Psoas muscle (tissue), 8 donors: ENCODE results near the gene AGFG2. TPM values are rescaled to one million over a fixed set of nuclear protein-coding genes. Genes with fewer than 3 reads are reported as not detected.
"Not testable (repeated sequence)": the region's sequence is repeated elsewhere in the genome, so short reads cannot be mapped to it uniquely, and the experiment has no call there.

Experiments used
- ATAC-seq, 4 donors: fragments of 200-7000 bp; cut with Tn5 transposase; one replicate each; pipeline ENCODE4 v1.9.1; 2020; ENCODE audit warnings: moderate library complexity in 3 of 4, mild to moderate bottlenecking in 2 of 4
- DNase-seq, 2 donors: peaks; one replicate each; pipeline ENCODE4 v3.0.0-alpha.2; 2020
- H3K27ac ChIP-seq: fragments of 200-600 bp; one replicate; pipeline ENCODE4 v1.8.0; 2022
- H3K27me3 ChIP-seq, 3 donors: fragments of 200-600 bp in 1 of 3; one replicate each; pipeline versions ENCODE4 v1.6.1 to v1.8.0; 2013 to 2022; ENCODE audit warnings: low read length in 2 of 3, mild to moderate bottlenecking in 2 of 3, moderate library complexity in 1 of 3; ENCODE audit not compliant: insufficient read depth in 3 of 3
- H3K36me3 ChIP-seq, 2 donors: fragments of 200-600 bp in 1 of 2; one replicate each; pipeline versions ENCODE4 v1.6.1 to v1.8.0; 2013 to 2022; ENCODE audit warnings: low read depth in 1 of 2, mild to moderate bottlenecking in 1 of 2, moderate library complexity in 1 of 2; ENCODE audit not compliant: insufficient read depth in 1 of 2
- H3K4me1 ChIP-seq: fragments of 200-600 bp; one replicate; pipeline ENCODE4 v1.8.0; 2022
- H3K4me3 ChIP-seq: fragments of 200-600 bp; one replicate; pipeline ENCODE4 v1.8.0; 2022; ENCODE audit warnings: mild to moderate bottlenecking
- H3K9me3 ChIP-seq: fragments of 200-600 bp; one replicate; pipeline ENCODE4 v1.8.0; 2022
- WGBS, 3 donors: extraction: QIAGEN DNeasy Blood & Tissue Kit; methylation state at CpG; one replicate each; pipeline versions ENCODE4 v1.1.6 to v1.1.7; 2013; 5-methylcytosine and 5-hydroxymethylcytosine counted together
- intact Hi-C, 2 donors: fragments of 100-400 bp; cut with DNase I; formaldehyde crosslinking; loops; one replicate each; pipeline versions ENCODE4 v1.11.0 to v1.14.2; 2022
- polyA plus RNA-seq, 3 donors: library from polyadenylated mRNA; stranded (reverse); fragments of 200-250 nt; gene quantifications; one replicate each; pipeline ENCODE4 v1.2.3, GENCODE V29; 2013
- total RNA-seq, 4 donors: library from RNA; stranded (reverse); fragmentation: NEBNext Ultra II Directional in 2 of 4; extraction: Animal tissue kit (Norgen Biotek cat#: 25700) in 2 of 4; gene quantifications; one replicate each; pipeline versions ENCODE4 v1.2.1 to v1.2.4, GENCODE V29; 2021 to 2023
- TF ChIP-seq, protein P1 (sequence below): fragments of 200-600 bp; IDR thresholded peaks from one replicate; pipeline ENCODE4 v1.8.0; 2022; ENCODE audit warnings: antibody characterized with exemption
- donor health status: healthy with polysubstance abuse.
- donor health status: DM: no; HTN: no; CAD: no; lungs with moderate emphysema.
- donor health status: Bipolar disorder and iron deficiency.
- donor health status: healthy.
- donor health status: DM: yes; HTN: yes; CAD: no.
- donor health status: DM: no; HTN: no; CAD: no.
- donor health status: DM: no; HTN: no; CAD: no.
- donor health status: DM: yes; HTN: yes; CAD: no.

Gene AGFG2
- total and polyA plus RNA-seq, 7 donors, result 4.8 to 14.7 (median 8.8) TPM

DNA sequence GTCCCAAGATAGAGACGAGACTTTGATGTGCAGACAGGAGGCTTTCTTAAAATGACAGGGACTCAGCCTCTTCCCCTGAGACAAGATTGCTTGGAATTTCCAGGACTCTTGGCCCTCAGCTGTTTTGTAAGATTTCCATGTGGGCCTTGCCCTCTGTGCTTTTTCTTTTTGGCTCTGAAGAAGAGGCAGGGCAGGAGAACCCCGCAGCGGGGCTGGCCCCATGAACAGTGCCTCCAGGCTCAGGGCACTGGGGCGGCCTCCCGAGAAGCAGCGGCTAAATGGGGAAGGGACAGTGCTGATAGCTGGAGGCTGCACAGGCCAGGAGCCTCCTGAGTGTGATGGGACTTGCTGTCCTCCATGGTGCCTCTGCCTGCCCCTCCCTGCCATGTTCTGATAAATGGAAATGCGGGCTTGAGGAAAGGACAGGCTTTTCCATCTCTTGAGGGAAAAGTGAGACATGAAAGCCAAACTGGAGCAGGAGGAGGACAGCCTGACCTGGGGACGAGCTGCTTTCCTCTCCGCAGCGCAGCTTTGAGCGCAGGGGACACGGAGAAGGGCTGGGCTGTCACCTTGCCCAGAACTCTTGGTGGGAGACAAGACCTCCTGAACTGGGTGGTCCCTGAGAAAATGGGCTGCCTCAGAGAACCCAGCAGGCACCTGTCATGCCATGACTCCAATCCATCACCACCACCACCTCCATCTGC is 22.6 kb downstream of the AGFG2 start:
- 93 to 96% (median 96%) methylated on average over 12 of the region's 12 CpGs for WGBS, 3 donors
- H3K36me3 ChIP-seq, result peaks cover 0 to 5% of the 10 kb centered on the region in 2 donors
- no peaks in the 10 kb centered on the region for H3K27me3 ChIP-seq
- no peak overlapping the region for H3K27ac ChIP-seq
- no peak overlapping the region for H3K4me3 ChIP-seq
- ATAC-seq (no peak), DNase-seq (no peak)
- intact Hi-C loops, result loop anchor here in 1 of 2 donors (5.0 kb wide), 1 partner anchor 94 kb away; no protein-coding TSS in a partner anchor
- H3K4me1 ChIP-seq, result no peaks in the 10 kb centered on the region
- no peaks in the 10 kb centered on the region for H3K9me3 ChIP-seq
- TF ChIP-seq, protein P1, sequence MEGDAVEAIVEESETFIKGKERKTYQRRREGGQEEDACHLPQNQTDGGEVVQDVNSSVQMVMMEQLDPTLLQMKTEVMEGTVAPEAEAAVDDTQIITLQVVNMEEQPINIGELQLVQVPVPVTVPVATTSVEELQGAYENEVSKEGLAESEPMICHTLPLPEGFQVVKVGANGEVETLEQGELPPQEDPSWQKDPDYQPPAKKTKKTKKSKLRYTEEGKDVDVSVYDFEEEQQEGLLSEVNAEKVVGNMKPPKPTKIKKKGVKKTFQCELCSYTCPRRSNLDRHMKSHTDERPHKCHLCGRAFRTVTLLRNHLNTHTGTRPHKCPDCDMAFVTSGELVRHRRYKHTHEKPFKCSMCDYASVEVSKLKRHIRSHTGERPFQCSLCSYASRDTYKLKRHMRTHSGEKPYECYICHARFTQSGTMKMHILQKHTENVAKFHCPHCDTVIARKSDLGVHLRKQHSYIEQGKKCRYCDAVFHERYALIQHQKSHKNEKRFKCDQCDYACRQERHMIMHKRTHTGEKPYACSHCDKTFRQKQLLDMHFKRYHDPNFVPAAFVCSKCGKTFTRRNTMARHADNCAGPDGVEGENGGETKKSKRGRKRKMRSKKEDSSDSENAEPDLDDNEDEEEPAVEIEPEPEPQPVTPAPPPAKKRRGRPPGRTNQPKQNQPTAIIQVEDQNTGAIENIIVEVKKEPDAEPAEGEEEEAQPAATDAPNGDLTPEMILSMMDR, result no peak

DNA sequence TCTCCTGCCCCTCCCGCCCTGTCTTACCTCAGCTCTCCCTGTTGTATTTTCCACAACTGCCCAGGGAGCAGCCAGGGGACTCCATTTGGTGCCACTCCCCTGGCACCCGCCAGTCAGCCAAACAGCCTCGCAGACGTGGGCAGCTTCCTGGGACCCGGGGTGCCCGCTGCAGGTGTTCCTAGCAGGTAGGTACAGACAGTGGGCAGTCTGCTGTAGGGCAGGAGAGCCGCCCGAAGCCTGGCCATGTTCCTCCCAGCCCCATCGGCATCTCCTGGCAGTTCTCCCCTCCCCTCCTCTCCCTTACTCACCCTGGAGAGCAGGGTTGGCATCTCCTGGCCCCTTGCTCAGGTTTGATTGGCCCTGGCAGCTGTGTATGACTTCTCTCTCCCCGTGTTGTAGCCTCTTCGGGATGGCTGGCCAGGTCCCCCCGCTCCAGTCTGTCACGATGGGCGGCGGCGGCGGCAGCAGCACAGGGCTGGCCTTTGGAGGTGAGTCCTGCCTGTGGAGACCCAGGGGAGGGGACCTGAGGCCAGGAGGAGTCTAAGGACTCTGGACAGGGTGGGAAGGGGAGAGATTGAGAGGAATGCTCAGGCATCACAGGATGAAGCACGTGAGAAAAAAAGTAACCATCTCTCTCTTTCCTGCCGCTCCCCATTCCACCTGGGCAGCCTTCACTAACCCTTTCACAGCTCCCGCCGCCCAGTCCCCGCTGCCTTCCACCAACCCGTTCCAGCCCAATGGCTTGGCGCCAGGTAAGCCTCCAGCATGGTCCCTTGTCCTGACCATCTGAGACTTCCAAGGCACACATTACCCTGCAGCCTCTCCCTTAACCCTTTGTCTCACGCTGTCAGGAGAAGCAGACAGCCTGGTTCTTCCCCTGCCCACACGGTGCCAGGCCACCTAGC is 23.4 kb downstream of the AGFG2 start:
- Histone ChIP-seq H3K4me1 (no peaks in the 10 kb centered on the region), H3K27me3 (no peaks in the 10 kb centered on the region), H3K27ac (no peak overlapping the region), H3K36me3 (peaks cover 0 to 5% of the 10 kb centered on the region in 2 donors), H3K9me3 (no peaks in the 10 kb centered on the region), H3K4me3 (no peak overlapping the region)
- DNase-seq (no peak), ATAC-seq (no peak)
- 83 to 85% (median 84%) methylated on average over 24 to 26 of the region's 26 CpGs for WGBS, 3 donors
- TF ChIP-seq, protein P1, result no peak
- intact Hi-C loops, result loop anchor here in 1 of 2 donors (5.0 kb wide), 1 partner anchor 95 kb away; no protein-coding TSS in a partner anchor

DNA sequence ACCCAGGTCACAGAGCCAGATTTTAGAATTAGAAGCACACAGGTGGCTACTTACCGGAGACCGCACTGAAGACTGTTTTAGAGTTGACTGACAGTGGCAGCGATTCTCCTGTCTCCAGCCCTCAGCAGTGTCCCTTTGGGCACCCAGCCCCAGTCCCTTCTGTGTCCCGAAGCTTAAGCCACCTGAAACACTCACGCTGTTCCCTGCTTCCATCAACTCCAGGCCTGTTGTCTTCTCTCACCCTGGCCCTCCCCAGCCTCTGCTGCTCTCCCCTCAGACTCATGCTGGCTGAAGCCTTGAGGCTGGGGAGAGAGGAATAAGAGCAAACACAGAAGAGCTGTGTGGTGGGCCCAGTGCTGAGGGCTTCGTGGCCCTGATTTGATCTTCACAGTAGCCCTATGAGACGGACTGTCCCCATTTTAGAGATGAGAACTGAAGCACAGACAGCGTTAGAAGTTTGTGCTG is 24.1 kb downstream of the AGFG2 start:
- Histone ChIP-seq H3K9me3 (no peaks in the 10 kb centered on the region), H3K27me3 (no peaks in the 10 kb centered on the region), H3K4me3 (no peak overlapping the region), H3K4me1 (no peaks in the 10 kb centered on the region), H3K27ac (no peak overlapping the region), H3K36me3 (peaks cover 0 to 4% of the 10 kb centered on the region in 2 donors)
- ATAC-seq (no peak), DNase-seq (no peak)
- TF ChIP-seq, protein P1, result no peak
- WGBS, 3 donors, result 89 to 96% (median 92%) methylated on average over 8 of the region's 8 CpGs
- intact Hi-C loops, result loop anchor here in 1 of 2 donors (5.0 kb wide), 1 partner anchor 96 kb away; no protein-coding TSS in a partner anchor

DNA sequence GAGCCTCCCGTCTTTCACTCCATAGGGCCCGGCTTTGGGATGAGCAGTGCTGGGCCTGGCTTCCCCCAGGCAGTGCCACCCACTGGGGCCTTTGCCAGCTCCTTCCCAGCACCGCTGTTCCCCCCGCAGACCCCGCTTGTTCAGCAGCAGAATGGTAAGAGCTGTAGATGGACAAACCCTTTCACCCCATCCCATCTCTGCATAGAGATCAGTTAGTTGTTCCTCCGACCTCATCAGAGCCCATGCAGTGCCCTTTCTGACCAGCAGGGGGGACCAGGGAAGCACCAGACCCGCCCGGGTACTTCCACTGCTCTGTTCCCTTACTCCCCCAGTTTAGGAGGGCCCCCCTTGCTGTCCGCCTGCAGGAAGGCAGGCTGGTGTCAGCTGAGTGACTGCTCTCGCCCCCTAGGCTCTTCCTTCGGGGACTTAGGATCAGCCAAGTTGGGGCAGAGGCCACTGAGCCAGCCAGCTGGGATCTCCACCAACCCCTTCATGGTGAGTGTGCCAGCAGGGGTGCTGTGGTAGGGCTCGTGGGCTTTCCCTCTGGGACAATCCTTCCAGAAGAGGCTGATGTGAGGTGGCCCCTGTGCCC is 24.9 kb downstream of the AGFG2 start:
- intact Hi-C loops, result loop anchor here (2.0 to 5.0 kb wide), 2 partner anchors 97 to 127 kb away; no protein-coding TSS in a partner anchor
- TF ChIP-seq, protein P1, result peak; percentile 90
- no peaks in the 10 kb centered on the region for H3K36me3 ChIP-seq
- H3K4me3 ChIP-seq, result no peak overlapping the region
- DNase-seq (peak; percentile 83 to 89), ATAC-seq (peak; percentile 62 to 82 (median 70))
- no peaks in the 10 kb centered on the region for H3K4me1 ChIP-seq
- WGBS, 3 donors, result 43 to 48% (median 47%) methylated on average over 12 of the region's 12 CpGs
- H3K27ac ChIP-seq, result no peak overlapping the region
- H3K9me3 ChIP-seq, result no peaks in the 10 kb centered on the region
- H3K27me3 ChIP-seq, result no peaks in the 10 kb centered on the region

DNA sequence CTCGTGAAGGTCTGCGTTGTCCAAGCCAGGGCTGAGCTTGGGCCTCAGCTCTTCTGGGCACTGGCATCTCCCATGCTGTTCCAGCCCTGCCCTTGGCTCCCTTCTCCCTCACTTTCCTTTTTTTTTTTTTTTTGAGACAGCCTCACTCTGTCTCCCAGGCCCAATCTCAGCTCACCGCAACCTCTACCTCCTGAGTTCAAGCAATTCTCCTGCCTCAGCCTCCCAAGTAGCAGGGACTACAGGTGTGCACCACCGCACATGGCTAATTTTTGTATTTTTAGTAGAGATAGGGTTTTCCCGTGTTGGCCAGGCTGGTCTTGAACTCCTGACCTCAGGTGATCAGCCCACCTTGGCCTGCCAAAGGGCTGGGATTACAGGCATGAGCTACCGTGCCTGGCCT is 25.4 kb downstream of the AGFG2 start:
- DNase-seq, H3K9me3 ChIP-seq, H3K27ac ChIP-seq, H3K4me1 ChIP-seq, H3K36me3 ChIP-seq, ATAC-seq, H3K27me3 ChIP-seq, H3K4me3 ChIP-seq: not testable (repeated sequence)
- WGBS, 3 donors, result 90 to 93% (median 90%) methylated on average over 6 of the region's 6 CpGs
- intact Hi-C loops, result loop anchor here (2.0 to 5.0 kb wide), 2 partner anchors 97 to 126 kb away; no protein-coding TSS in a partner anchor
